Gastroesophageal sphincter (tissue), 4 donors: ENCODE data around the gene TSHZ2. TPM values are rescaled to one million over a fixed set of nuclear protein-coding genes. Genes with fewer than 3 reads are reported as not detected.

Experiments
- ATAC-seq: fragments of 150-250 bp; one replicate; pipeline ENCODE4 v1.9.1; 2016; ENCODE audit warnings: mild to moderate bottlenecking, moderate library complexity
- H3K27ac ChIP-seq, 4 donors: fragments of 200-600 bp; sonication (generic) in 3 of 4; 1 replicate in 3 of 4; 2 replicates in 1 of 4; pipeline ENCODE4 v1.5.1; 2016 to 2019
- H3K27me3 ChIP-seq: fragments of 200-600 bp; sonication (generic); one replicate; pipeline ENCODE4 v1.5.1; 2019
- H3K36me3 ChIP-seq, 2 donors: fragments of 200-600 bp; sonication (generic); one replicate each; pipeline ENCODE4 v1.5.1; 2019; ENCODE audit warnings: control low read depth in 1 of 2
- H3K4me1 ChIP-seq, 3 donors: fragments of 200-600 bp; sonication (generic); 1 replicate in 2 of 3; 2 replicates in 1 of 3; pipeline ENCODE4 v1.5.1; 2016 to 2019; ENCODE audit warnings: control low read depth in 2 of 3
- H3K4me3 ChIP-seq, 2 donors: fragments of 200-600 bp; sonication (generic); one replicate each; pipeline ENCODE4 v1.5.1; 2019; ENCODE audit warnings: mild to moderate bottlenecking in 1 of 2, moderate library complexity in 1 of 2
- H3K9me3 ChIP-seq, 3 donors: fragments of 200-600 bp; sonication (generic); one replicate each; pipeline ENCODE4 v1.5.1; 2017 to 2019; ENCODE audit warnings: control low read depth in 2 of 3
- EP300 ChIP-seq: sonication (generic); formaldehyde crosslinking; IDR thresholded peaks from one replicate; pipeline ENCODE4 v1.6.1; 2017; ENCODE audit warnings: antibody characterized with exemption, mild to moderate bottlenecking
- POLR2A ChIP-seq, 2 donors: fragments of 450-650 bp; IDR thresholded peaks; one replicate each; pipeline ENCODE4 v1.6.1; 2017; ENCODE audit warnings: antibody characterized with exemption in 2 of 2, mild to moderate bottlenecking in 2 of 2, moderate library complexity in 1 of 2
- POLR2AphosphoS5 ChIP-seq: sonication (generic); formaldehyde crosslinking; IDR thresholded peaks from one replicate; pipeline ENCODE4 v1.6.1; 2017; ENCODE audit warnings: antibody characterized with exemption
- WGBS, 2 donors: methylation state at CpG; one replicate each; pipeline ENCODE4 v1.1.5; 2018; ENCODE audit warnings: low coverage in 1 of 2; 5-methylcytosine and 5-hydroxymethylcytosine counted together
- total RNA-seq, 4 donors: library from RNA; depleted of rRNA; stranded (reverse); fragments of >200 nt; gene quantifications; one replicate each; pipeline ENCODE4 v1.1.0, GENCODE V29; 2016
- TF ChIP-seq, protein P1 (sequence below), 4 experiments: fragments of 200-600 bp in 2 of 4; fragments of 450-650 bp in 2 of 4; sonication (generic) in 1 of 4; IDR thresholded peaks; one replicate each; pipeline ENCODE4 v1.5.1; 2017 to 2019; ENCODE audit warnings: antibody characterized with exemption in 4 of 4, mild to moderate bottlenecking in 2 of 4, moderate library complexity in 2 of 4

TSHZ2 gene
- total RNA-seq, 4 donors from 2014 or later, result 9.9 to 21.3 (median 12.2) TPM

- Histone ChIP-seq H3K27me3 (no peaks in the 10 kb centered on the region), H3K4me1 (no peaks in the 10 kb centered on the region), H3K36me3 (no peaks in the 10 kb centered on the region), H3K4me3 (no peak overlapping the region), H3K9me3 (peaks cover 0 to 14% (median 0%) of the 10 kb centered on the region in 3 donors), H3K27ac (no peak overlapping the region)
- ATAC-seq, result no peak
- no peak for TF ChIP-seq POLR2AphosphoS5
- TF ChIP-seq, protein P1, sequence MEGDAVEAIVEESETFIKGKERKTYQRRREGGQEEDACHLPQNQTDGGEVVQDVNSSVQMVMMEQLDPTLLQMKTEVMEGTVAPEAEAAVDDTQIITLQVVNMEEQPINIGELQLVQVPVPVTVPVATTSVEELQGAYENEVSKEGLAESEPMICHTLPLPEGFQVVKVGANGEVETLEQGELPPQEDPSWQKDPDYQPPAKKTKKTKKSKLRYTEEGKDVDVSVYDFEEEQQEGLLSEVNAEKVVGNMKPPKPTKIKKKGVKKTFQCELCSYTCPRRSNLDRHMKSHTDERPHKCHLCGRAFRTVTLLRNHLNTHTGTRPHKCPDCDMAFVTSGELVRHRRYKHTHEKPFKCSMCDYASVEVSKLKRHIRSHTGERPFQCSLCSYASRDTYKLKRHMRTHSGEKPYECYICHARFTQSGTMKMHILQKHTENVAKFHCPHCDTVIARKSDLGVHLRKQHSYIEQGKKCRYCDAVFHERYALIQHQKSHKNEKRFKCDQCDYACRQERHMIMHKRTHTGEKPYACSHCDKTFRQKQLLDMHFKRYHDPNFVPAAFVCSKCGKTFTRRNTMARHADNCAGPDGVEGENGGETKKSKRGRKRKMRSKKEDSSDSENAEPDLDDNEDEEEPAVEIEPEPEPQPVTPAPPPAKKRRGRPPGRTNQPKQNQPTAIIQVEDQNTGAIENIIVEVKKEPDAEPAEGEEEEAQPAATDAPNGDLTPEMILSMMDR (IDR thresholded peaks at IDR 0.05), result no peak
- no peak for TF ChIP-seq POLR2A (IDR thresholded peaks at IDR 0.05)
- no peak for TF ChIP-seq EP300
- WGBS, 2 donors, result 40 to 87% methylated on average over 4 to 6 of the region's 9 CpGs
Observed at GRCh38 chr20:53399592-53400335, 427.6 kb downstream of the TSHZ2 start.

DNA sequence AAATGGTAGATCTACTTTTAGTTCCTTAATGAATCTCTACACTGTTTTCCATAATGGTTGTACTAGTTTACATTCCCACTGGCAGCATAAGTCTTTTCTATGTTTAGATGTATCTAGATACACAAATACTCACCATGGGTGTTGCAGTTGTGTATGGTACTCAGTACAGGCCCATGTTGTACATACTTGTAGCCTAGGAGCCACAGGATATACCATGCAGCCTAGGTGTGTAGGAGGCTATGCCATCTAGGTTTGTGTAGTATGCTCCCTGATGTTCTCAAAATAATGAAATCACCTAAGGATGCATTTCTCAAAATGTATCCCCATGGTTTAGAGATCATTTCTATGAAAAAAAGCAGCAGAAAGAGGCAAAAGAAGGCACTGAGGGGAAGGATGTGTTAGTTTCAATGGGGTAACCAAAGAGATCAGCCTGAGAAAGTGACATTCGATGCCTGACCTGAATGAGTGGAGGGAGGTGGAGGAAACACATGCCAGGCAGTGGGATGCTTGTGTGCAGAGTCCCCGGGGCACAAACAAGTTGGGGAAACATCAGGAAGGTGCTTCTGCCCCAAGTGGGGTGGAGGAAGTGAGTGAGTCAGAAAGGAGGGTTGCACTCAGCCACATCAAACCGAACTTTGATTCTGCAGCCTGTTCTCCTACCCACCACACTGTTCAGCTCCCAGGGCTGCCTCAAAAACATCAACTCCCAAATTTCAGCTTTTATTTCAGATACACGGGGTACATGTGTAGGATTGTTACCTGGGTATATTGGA, 430.3 kb downstream of the TSHZ2 start:
- 83 to 90% methylated on average over 4 of the region's 4 CpGs for WGBS, 2 donors
- Histone ChIP-seq H3K9me3 (peaks cover 0 to 14% (median 0%) of the 10 kb centered on the region in 3 donors), H3K36me3 (no peaks in the 10 kb centered on the region), H3K4me3 (no peak overlapping the region), H3K4me1 (no peaks in the 10 kb centered on the region), H3K27ac (no peak overlapping the region), H3K27me3 (no peaks in the 10 kb centered on the region)
- TF ChIP-seq EP300 (no peak), POLR2A (IDR thresholded peaks at IDR 0.05) (no peak), POLR2AphosphoS5 (no peak)
- TF ChIP-seq, protein P1 (IDR thresholded peaks at IDR 0.05), result no peak
- ATAC-seq, result no peak

- WGBS, 2 donors, result 97 to 100% methylated on average over 5 of the region's 5 CpGs
Observed at GRCh38 chr20:53403029-53403428, 430.9 kb downstream of the TSHZ2 start.

DNA sequence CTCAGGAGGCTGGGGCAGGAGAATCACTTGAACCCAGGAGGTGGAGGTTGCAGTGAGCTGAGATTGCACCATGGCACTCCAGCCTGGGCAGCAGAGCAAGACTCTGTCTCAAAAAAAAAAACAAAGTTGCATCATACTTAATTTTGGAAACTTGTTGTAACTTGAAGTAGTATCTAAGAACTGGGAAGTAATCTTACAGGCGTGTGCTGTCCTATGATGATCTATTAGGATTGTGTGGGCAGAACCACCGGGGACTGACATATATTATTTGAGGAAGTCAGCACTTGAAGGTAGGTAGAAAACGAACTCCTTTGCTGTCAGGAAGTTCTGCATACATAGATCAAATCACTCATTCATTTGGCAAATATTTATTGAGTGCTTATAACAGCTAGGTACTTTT, 433.0 kb downstream of the TSHZ2 start:
- H3K27ac ChIP-seq, result no peak overlapping the region
- no peaks in the 10 kb centered on the region for H3K4me1 ChIP-seq
- no peak for TF ChIP-seq POLR2AphosphoS5
- TF ChIP-seq EP300, result no peak
- TF ChIP-seq POLR2A (IDR thresholded peaks at IDR 0.05), result no peak
- TF ChIP-seq, protein P1 (IDR thresholded peaks at IDR 0.05), result no peak
- H3K9me3 ChIP-seq, result peaks cover 0 to 10% (median 0%) of the 10 kb centered on the region in 3 donors
- H3K36me3 ChIP-seq, result no peaks in the 10 kb centered on the region
- H3K4me3 ChIP-seq, result no peak overlapping the region
- WGBS, 2 donors, result 60 to 76% methylated on average over 3 of the region's 3 CpGs
- ATAC-seq, result no peak
- no peaks in the 10 kb centered on the region for H3K27me3 ChIP-seq

More at GRCh38 chr20:53403029-53403428, 430.9 kb downstream of the TSHZ2 start:
- peaks cover 0 to 14% (median 0%) of the 10 kb centered on the region in 3 donors for H3K9me3 ChIP-seq
- ATAC-seq, result no peak
- TF ChIP-seq, protein P1 (IDR thresholded peaks at IDR 0.05), result no peak
- no peak for TF ChIP-seq EP300
- TF ChIP-seq POLR2A (IDR thresholded peaks at IDR 0.05), result no peak
- TF ChIP-seq POLR2AphosphoS5, result no peak
- no peaks in the 10 kb centered on the region for H3K27me3 ChIP-seq
- no peak overlapping the region for H3K27ac ChIP-seq
- no peaks in the 10 kb centered on the region for H3K36me3 ChIP-seq
- no peak overlapping the region for H3K4me3 ChIP-seq
- no peaks in the 10 kb centered on the region for H3K4me1 ChIP-seq
